LNCAP (cell line): ENCODE measurements around the gene POP4.

Experiments used
- CTCF ChIP-seq: fragments of 450-650 bp; IDR thresholded peaks from 2 replicates; pipeline ENCODE4 v1.5.1; 2017; ENCODE audit warnings: mild to moderate bottlenecking

POP4 gene

GRCh38 chr19:29616541-29616940 lies 10.5 kb downstream of the POP4 start:
- no peak for TF ChIP-seq CTCF

DNA sequence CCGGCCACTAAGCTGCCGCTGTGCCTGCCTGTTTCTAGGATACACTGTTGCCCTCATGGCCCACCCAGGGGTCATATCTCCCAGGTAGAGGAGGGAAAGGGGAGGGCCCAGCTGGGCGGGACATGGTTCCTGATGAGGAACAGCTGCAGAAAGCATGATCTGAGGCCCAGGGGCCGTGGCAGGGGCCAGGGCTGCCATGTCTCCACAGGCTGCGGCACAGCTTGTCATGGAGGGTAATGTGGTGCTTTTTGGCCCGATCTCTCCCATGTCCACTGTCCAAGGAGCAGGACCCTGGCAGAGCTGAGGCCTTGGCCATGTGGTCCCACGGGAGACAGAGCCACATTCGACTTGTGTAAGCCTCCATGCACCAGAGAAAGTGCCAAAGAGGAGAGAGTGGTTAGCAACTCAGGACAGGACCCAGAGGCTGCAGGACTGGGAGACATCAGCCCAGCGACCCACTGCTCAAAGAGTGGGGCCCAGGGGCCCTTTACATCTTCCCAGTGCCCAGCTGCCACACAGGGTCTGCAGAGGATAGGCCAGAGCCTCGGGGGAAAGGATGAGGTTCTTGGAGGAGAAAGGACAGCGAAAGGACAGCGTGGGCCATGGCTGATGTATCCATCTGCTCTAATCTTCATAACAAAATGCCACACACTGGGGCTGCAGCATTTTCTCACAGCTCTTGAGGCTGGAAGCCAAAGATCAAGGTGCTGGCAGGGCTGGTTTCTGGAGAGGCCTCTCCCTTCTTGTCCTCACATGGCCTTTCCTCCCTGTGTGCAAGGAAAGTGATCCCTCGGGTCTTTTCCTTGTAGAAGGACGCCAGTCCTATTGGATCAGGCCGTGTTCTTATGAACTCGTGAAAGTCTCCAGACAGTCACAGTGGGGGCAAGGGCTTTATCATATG lies 11.5 kb downstream of the POP4 start:
- TF ChIP-seq CTCF = no peak

GRCh38 chr19:29618434-29618833 lies 12.4 kb downstream of the POP4 start:
- TF ChIP-seq CTCF = no peak

GRCh38 chr19:29618871-29619270 lies 12.8 kb downstream of the POP4 start:
- no peak for TF ChIP-seq CTCF

DNA sequence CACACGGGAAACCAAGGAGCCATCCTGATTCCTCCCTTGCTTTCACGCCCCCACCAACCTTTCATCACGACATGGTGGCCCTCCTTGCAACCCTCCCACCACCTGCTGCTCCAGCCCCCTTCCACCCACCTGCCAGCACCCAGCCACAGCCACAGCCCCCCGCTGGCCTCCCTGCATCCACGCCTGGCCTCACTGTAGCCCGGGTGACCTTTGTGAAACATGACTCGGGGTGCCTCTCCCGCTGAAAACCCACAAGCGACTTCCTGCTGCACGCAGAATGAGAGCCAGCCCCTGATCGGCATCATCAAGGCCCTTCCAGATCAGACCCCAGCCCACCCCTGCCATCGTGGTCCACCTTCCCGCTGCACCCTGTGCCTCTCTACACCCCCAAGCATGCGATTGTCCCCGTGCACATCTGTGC lies 14.9 kb downstream of the POP4 start:
- no peak for TF ChIP-seq CTCF

GRCh38 chr19:29622166-29623070 lies 16.3 kb downstream of the POP4 start:
- no peak for TF ChIP-seq CTCF

- TF ChIP-seq CTCF = no peak
These were observed 17.8 kb downstream of the POP4 start for GRCh38 chr19:29623726-29624488.
